GM23338 (cell line): ENCODE results near the gene ESR1. TPM values are rescaled to one million over a fixed set of nuclear protein-coding genes. Genes with fewer than 3 reads are reported as not detected.

Source experiments
- ATAC-seq: fragments of 200-7000 bp; cut with Tn5 transposase; 3 replicates; pipeline ENCODE4 v1.9.1; 2020
- DNase-seq: peaks from one replicate; pipeline ENCODE4 v3.0.0-alpha.2; 2015; ENCODE audit warnings: low spot score
- H2AFZ ChIP-seq: fragments of 200-600 bp; sonication (generic); 2 replicates; pipeline ENCODE4 v1.8.0; 2016; ENCODE audit warnings: antibody characterized with exemption, mild to moderate bottlenecking, moderate library complexity
- H3F3A ChIP-seq: fragments of 200-600 bp; sonication (generic); replicated peaks from 2 replicates; pipeline ENCODE4 v1.8.0; 2017; ENCODE audit warnings: antibody characterized with exemption, mixed run types, low read depth
- H3K27ac ChIP-seq: fragments of 200-600 bp; sonication (generic); 2 replicates; pipeline ENCODE4 v1.6.1; 2016; ENCODE audit warnings: low read depth
- H3K27me3 ChIP-seq: fragments of 200-600 bp; sonication (generic); 2 replicates; pipeline ENCODE4 v1.8.0; 2016; ENCODE audit warnings: mild to moderate bottlenecking, mixed run types, moderate library complexity; ENCODE audit not compliant: insufficient read depth
- H3K36me3 ChIP-seq: fragments of 200-600 bp; sonication (generic); 2 replicates; pipeline ENCODE4 v1.8.0; 2016; ENCODE audit warnings: mild to moderate bottlenecking; ENCODE audit not compliant: insufficient read depth
- H3K4me1 ChIP-seq: fragments of 200-600 bp; sonication (generic); 2 replicates; pipeline ENCODE4 v1.8.0; 2016; ENCODE audit warnings: mild to moderate bottlenecking, moderate library complexity; ENCODE audit not compliant: insufficient read depth
- H3K4me2 ChIP-seq: fragments of 200-600 bp; sonication (generic); 2 replicates; pipeline ENCODE4 v1.7.1; 2017; ENCODE audit warnings: mixed run types
- H3K4me3 ChIP-seq: fragments of 200-600 bp; sonication (generic); 2 replicates; pipeline ENCODE4 v1.6.1; 2016; ENCODE audit warnings: mixed run types
- H3K79me2 ChIP-seq: fragments of 200-600 bp; sonication (generic); replicated peaks from 2 replicates; pipeline ENCODE4 v1.8.0; 2017; ENCODE audit warnings: mild to moderate bottlenecking; ENCODE audit not compliant: insufficient read depth
- H3K9me2 ChIP-seq: fragments of 200-600 bp; sonication (generic); 2 replicates; pipeline ENCODE4 v1.8.0; 2017; ENCODE audit not compliant: insufficient read depth
- H4K20me1 ChIP-seq: fragments of 200-600 bp; sonication (generic); replicated peaks from 2 replicates; pipeline ENCODE4 v1.8.0; 2017; ENCODE audit warnings: mild to moderate bottlenecking; ENCODE audit not compliant: insufficient read depth
- H3K27ac Mint-ChIP-seq: 2 replicates; pipeline ENCODE4 v1.8.0; 2020; ENCODE audit warnings: inconsistent platforms, mild to moderate bottlenecking, moderate library complexity, mixed read lengths
- H3K27me3 Mint-ChIP-seq: 3 replicates; pipeline ENCODE4 v1.8.0; 2022; ENCODE audit warnings: low read depth, mild to moderate bottlenecking, moderate library complexity, mixed read lengths, inconsistent platforms; ENCODE audit not compliant: insufficient read depth, poor library complexity
- H3K36me3 Mint-ChIP-seq: 3 replicates; pipeline ENCODE4 v1.8.0; 2021; ENCODE audit warnings: low read depth, mild to moderate bottlenecking, inconsistent platforms, moderate library complexity, mixed read lengths
- H3K4me1 Mint-ChIP-seq: 3 replicates; pipeline ENCODE4 v1.8.0; 2020; ENCODE audit warnings: mild to moderate bottlenecking, inconsistent platforms, mixed read lengths
- H3K4me3 Mint-ChIP-seq: 3 replicates; pipeline ENCODE4 v1.8.0; 2021; ENCODE audit warnings: moderate library complexity, mild to moderate bottlenecking, inconsistent platforms, mixed read lengths
- H3K9me3 Mint-ChIP-seq: 3 replicates; pipeline ENCODE4 v1.8.0; 2020; ENCODE audit warnings: moderate library complexity, mild to moderate bottlenecking, inconsistent platforms, mixed read lengths
- CREB1 ChIP-seq: fragments of 250-450 bp; sonication (Bioruptor Pico); IDR thresholded peaks from 2 replicates; pipeline ENCODE4 v1.5.0; 2020; ENCODE audit warnings: low read depth, mild to moderate bottlenecking, moderate library complexity
- EZH2 ChIP-seq: fragments of 200-600 bp; sonication (generic); IDR thresholded peaks from one replicate; pipeline ENCODE4 v1.8.0; 2017; ENCODE audit warnings: antibody characterized with exemption, mild to moderate bottlenecking, low read depth; ENCODE audit not compliant: unreplicated experiment
- EZH2phosphoT487 ChIP-seq: fragments of 200-600 bp; sonication (generic); IDR thresholded peaks from one replicate; pipeline ENCODE4 v1.8.1; 2018; ENCODE audit warnings: antibody characterized with exemption; ENCODE audit not compliant: unreplicated experiment
- POLR2AphosphoS5 ChIP-seq: IDR thresholded peaks from 2 replicates; pipeline ENCODE4 v1.6.1; 2016; ENCODE audit warnings: antibody characterized with exemption, low read depth
- ZNF114 ChIP-seq: fragments of 250-450 bp; sonication (Bioruptor Pico); IDR thresholded peaks from 2 replicates; pipeline ENCODE4 v1.5.0; 2020; ENCODE audit warnings: mild to moderate bottlenecking, moderate library complexity
- ZNF331 ChIP-seq: fragments of 250-450 bp; sonication (Bioruptor Pico); IDR thresholded peaks from 2 replicates; pipeline ENCODE4 v1.5.0; 2020; ENCODE audit warnings: low read depth, mild to moderate bottlenecking, moderate library complexity
- polyA plus RNA-seq: library from polyadenylated mRNA; unstranded; fragments of >200 nt; fragmentation: Nextera tagmentation; extraction: Ambion mirVana; gene quantifications from 2 replicates; pipeline ENCODE4 v1.2.1, GENCODE V29; 2016
- total RNA-seq: library from RNA; depleted of rRNA; stranded (reverse); fragments of >200 nt; shearing (Covaris generic); gene quantifications from 2 replicates; pipeline ENCODE4 v1.2.3, GENCODE V29; 2014
- TF ChIP-seq, protein P1 (sequence below): IDR thresholded peaks from one replicate; pipeline ENCODE4 v1.6.1; 2018; ENCODE audit warnings: antibody characterized with exemption; ENCODE audit not compliant: unreplicated experiment
- TF ChIP-seq, protein P2 (sequence below), 2 experiments: fragments of 200-600 bp in 1 of 2; sonication (generic) in 1 of 2; conservative IDR thresholded peaks; 2 replicates each; pipeline versions ENCODE4 v1.5.1 to v1.6.1; 2016 to 2017; ENCODE audit warnings: antibody characterized with exemption in 2 of 2, low read depth in 2 of 2, mild to moderate bottlenecking in 2 of 2, moderate library complexity in 1 of 2
- TF ChIP-seq, protein P3 (sequence below): IDR thresholded peaks from 2 replicates; pipeline ENCODE4 v1.6.1; 2016; ENCODE audit warnings: antibody characterized with exemption

ESR1 gene
- total and polyA plus RNA-seq, 2 experiments from 2014 or later, result 0.94 TPM; not detected in 1

DNA sequence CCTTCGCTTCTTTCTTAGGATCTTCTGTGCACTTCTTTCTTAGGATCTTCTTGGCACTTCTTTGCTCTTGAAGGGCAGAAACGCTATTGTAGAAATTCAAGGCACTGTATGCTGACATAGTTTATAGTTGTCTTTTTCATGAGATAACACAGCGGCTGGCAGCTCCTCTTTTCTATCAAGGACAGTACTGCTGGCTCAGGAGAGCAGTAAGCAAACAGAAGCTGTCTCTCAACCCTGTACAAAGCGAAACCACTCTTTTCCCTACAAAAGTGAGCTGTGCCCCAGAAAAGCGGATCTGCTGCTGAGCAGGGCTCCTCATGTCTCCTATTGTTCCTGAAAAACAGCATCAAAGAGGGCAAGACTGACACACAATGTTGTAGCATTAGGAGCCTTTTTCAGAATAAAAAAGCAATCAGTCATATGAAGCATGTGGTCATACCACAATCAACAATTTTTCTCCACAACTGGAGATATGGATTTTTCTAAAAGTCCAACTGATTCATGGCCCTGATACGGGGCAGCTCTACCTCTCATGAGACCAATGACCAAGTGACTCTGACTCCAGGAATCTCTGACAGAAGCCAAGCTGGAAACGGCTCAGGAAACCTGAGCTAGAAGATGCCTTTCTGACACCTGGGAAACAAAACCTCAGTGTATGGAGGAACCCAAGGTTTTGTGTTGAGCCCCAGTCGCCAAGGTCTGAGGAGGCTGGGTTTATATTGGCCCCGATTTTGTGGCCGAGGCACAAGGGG is 255.9 kb downstream of the ESR1 start:
- H3K4me1 ChIP-seq, result no peaks in the 10 kb centered on the region
- TF ChIP-seq ZNF114 (CRISPR knock-in tag) (no peak), EZH2 (no peak), CREB1 (CRISPR knock-in tag) (no peak)
- TF ChIP-seq, protein P1, sequence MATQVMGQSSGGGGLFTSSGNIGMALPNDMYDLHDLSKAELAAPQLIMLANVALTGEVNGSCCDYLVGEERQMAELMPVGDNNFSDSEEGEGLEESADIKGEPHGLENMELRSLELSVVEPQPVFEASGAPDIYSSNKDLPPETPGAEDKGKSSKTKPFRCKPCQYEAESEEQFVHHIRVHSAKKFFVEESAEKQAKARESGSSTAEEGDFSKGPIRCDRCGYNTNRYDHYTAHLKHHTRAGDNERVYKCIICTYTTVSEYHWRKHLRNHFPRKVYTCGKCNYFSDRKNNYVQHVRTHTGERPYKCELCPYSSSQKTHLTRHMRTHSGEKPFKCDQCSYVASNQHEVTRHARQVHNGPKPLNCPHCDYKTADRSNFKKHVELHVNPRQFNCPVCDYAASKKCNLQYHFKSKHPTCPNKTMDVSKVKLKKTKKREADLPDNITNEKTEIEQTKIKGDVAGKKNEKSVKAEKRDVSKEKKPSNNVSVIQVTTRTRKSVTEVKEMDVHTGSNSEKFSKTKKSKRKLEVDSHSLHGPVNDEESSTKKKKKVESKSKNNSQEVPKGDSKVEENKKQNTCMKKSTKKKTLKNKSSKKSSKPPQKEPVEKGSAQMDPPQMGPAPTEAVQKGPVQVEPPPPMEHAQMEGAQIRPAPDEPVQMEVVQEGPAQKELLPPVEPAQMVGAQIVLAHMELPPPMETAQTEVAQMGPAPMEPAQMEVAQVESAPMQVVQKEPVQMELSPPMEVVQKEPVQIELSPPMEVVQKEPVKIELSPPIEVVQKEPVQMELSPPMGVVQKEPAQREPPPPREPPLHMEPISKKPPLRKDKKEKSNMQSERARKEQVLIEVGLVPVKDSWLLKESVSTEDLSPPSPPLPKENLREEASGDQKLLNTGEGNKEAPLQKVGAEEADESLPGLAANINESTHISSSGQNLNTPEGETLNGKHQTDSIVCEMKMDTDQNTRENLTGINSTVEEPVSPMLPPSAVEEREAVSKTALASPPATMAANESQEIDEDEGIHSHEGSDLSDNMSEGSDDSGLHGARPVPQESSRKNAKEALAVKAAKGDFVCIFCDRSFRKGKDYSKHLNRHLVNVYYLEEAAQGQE, result no peak
- TF ChIP-seq, protein P2, sequence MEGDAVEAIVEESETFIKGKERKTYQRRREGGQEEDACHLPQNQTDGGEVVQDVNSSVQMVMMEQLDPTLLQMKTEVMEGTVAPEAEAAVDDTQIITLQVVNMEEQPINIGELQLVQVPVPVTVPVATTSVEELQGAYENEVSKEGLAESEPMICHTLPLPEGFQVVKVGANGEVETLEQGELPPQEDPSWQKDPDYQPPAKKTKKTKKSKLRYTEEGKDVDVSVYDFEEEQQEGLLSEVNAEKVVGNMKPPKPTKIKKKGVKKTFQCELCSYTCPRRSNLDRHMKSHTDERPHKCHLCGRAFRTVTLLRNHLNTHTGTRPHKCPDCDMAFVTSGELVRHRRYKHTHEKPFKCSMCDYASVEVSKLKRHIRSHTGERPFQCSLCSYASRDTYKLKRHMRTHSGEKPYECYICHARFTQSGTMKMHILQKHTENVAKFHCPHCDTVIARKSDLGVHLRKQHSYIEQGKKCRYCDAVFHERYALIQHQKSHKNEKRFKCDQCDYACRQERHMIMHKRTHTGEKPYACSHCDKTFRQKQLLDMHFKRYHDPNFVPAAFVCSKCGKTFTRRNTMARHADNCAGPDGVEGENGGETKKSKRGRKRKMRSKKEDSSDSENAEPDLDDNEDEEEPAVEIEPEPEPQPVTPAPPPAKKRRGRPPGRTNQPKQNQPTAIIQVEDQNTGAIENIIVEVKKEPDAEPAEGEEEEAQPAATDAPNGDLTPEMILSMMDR (conservative IDR thresholded peaks at IDR 0.05; ENCODE audit: low read depth in 2 of 2), result no peak
- H3K4me1 Mint-ChIP-seq, result peaks cover 6% of the 10 kb centered on the region
- H4K20me1 ChIP-seq, result no peaks in the 10 kb centered on the region
- no peak overlapping the region for H3K27ac Mint-ChIP-seq
- H3K27me3 ChIP-seq, result no peaks in the 10 kb centered on the region
- H3K4me2 ChIP-seq, result no peak overlapping the region
- no peak overlapping the region for H3K4me3 ChIP-seq
- H3K4me3 Mint-ChIP-seq, result no peak overlapping the region
- H3K36me3 ChIP-seq, result no peaks in the 10 kb centered on the region
- ATAC-seq (no peak), DNase-seq (no peak)
- no peaks in the 10 kb centered on the region; the same call in 2 of the 3 replicates for H3K9me3 Mint-ChIP-seq
- no peaks in the 10 kb centered on the region for H3K27me3 Mint-ChIP-seq
- H3K27ac ChIP-seq, result no peak overlapping the region
- H3F3A ChIP-seq, result no peaks in the 10 kb centered on the region
- H2AFZ ChIP-seq, result no peak overlapping the region; the same call in 1 of the 2 replicates
- no peaks in the 10 kb centered on the region for H3K36me3 Mint-ChIP-seq
- 0 out of 2 replicates have a peak, but pooled peaks cover 8% of the 10 kb centered on the region for H3K9me2 ChIP-seq
- H3K79me2 ChIP-seq, result no peaks in the 10 kb centered on the region

DNA sequence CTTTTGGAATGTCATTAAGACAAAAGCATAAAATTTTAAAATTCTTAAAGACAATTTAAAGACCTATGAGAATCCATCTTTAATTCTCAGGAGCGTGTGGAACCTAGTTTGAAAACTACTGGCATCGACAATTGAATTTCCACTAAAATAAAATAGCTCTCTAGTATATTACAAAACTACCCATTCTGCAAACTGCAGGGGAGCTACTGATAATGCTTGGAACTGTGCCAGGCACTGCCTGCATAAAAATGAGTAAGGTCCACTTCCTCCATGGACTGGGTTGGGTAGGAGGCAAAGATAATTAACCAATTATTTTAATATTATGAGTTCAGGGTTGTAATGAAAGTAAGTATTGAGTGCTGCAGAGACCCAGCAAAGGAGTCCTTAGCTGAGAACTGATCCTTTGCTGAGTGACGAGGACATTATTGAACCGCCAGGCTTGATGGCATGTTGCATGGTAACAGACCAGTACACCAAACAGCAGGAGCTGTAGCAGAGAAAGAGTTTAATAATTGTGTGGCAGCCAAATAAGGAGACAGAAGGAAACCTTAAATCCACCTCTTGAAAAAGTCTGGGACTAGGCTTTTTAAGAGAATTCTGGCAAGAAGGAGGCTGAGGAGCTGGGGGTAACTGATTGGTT is 261.3 kb downstream of the ESR1 start:
- no peaks in the 10 kb centered on the region for H3K79me2 ChIP-seq
- H3K4me1 ChIP-seq, result no peaks in the 10 kb centered on the region
- Mint-ChIP-seq H3K4me3 (no peak overlapping the region), H3K27me3 (no peaks in the 10 kb centered on the region), H3K4me1 (peaks cover 3% of the 10 kb centered on the region; the same call in 2 of the 3 replicates), H3K9me3 (no peaks in the 10 kb centered on the region; the same call in 2 of the 3 replicates), H3K27ac (no peak overlapping the region), H3K36me3 (no peaks in the 10 kb centered on the region)
- no peak overlapping the region for H2AFZ ChIP-seq
- no peak overlapping the region for H3K4me3 ChIP-seq
- no peaks in the 10 kb centered on the region for H4K20me1 ChIP-seq
- ATAC-seq (no peak), DNase-seq (no peak)
- no peak overlapping the region for H3K27ac ChIP-seq
- H3K27me3 ChIP-seq, result no peaks in the 10 kb centered on the region
- 0 out of 2 replicates have a peak, but pooled peaks cover 8% of the 10 kb centered on the region for H3K9me2 ChIP-seq
- no peaks in the 10 kb centered on the region for H3F3A ChIP-seq
- H3K4me2 ChIP-seq, result no peak overlapping the region
- no peaks in the 10 kb centered on the region for H3K36me3 ChIP-seq
- no peak for TF ChIP-seq EZH2phosphoT487
- TF ChIP-seq POLR2AphosphoS5, result no peak
- TF ChIP-seq ZNF331 (CRISPR knock-in tag), result no peak
- TF ChIP-seq ZNF114 (CRISPR knock-in tag), result no peak
- TF ChIP-seq, protein P2 (conservative IDR thresholded peaks at IDR 0.05; ENCODE audit: low read depth in 2 of 2), result no peak
- TF ChIP-seq, protein P3, sequence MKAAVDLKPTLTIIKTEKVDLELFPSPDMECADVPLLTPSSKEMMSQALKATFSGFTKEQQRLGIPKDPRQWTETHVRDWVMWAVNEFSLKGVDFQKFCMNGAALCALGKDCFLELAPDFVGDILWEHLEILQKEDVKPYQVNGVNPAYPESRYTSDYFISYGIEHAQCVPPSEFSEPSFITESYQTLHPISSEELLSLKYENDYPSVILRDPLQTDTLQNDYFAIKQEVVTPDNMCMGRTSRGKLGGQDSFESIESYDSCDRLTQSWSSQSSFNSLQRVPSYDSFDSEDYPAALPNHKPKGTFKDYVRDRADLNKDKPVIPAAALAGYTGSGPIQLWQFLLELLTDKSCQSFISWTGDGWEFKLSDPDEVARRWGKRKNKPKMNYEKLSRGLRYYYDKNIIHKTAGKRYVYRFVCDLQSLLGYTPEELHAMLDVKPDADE, result no peak
